ENCODE measurements around the gene MALAT1. TPM values are rescaled to one million over a fixed set of nuclear protein-coding genes. Genes with fewer than 3 reads are reported as not detected.
"Not testable (repeated sequence)": the region's sequence is repeated elsewhere in the genome, so short reads cannot be mapped to it uniquely, and the experiment has no call there.

Gene MALAT1
- total RNA-seq, 1 donor from 2014 or later, result 6,276 TPM

GRCh38 chr11:65522718-65523630 lies 24.1 kb downstream of the MALAT1 start:
- Mint-ChIP-seq H3K27ac (peak overlapping the region; percentile 1), H3K4me1 (ENCODE audit: unreplicated experiment) (peaks cover 25% of the 10 kb centered on the region), H3K4me3 (peak overlapping the region; percentile 77)
- not testable (repeated sequence) for H3K9me3 Mint-ChIP-seq; DNase-seq (ENCODE audit: extremely low spot score, unreplicated experiment); H3K36me3 Mint-ChIP-seq; H3K27me3 Mint-ChIP-seq

- peak overlapping the region; percentile 77 for H3K4me3 Mint-ChIP-seq
- H3K27ac Mint-ChIP-seq, H3K36me3 Mint-ChIP-seq: not testable (repeated sequence)
These were observed 24.8 kb downstream of the MALAT1 start for GRCh38 chr11:65523631-65523968.

GRCh38 chr11:65524014-65524740 lies 25.3 kb downstream of the MALAT1 start:
- peaks cover 29% of the 10 kb centered on the region for H3K4me1 Mint-ChIP-seq (ENCODE audit: unreplicated experiment)
- peak overlapping the region; percentile 68 for H3K27ac Mint-ChIP-seq
- H3K9me3 Mint-ChIP-seq, result no peaks in the 10 kb centered on the region
- H3K27me3 Mint-ChIP-seq, result no peaks in the 10 kb centered on the region
- TF ChIP-seq CTCF (conservative IDR thresholded peaks at IDR 0.05), result no peak
- no peak for DNase-seq (ENCODE audit: extremely low spot score, unreplicated experiment)
- peak overlapping the region; percentile 77 for H3K4me3 Mint-ChIP-seq
- H3K36me3 Mint-ChIP-seq, result no peaks in the 10 kb centered on the region

More at GRCh38 chr11:65523631-65523968, 24.8 kb downstream of the MALAT1 start:
- H3K27me3 Mint-ChIP-seq; DNase-seq (ENCODE audit: extremely low spot score, unreplicated experiment); H3K9me3 Mint-ChIP-seq: not testable (repeated sequence)
- peaks cover 25% of the 10 kb centered on the region for H3K4me1 Mint-ChIP-seq (ENCODE audit: unreplicated experiment)

DNA sequence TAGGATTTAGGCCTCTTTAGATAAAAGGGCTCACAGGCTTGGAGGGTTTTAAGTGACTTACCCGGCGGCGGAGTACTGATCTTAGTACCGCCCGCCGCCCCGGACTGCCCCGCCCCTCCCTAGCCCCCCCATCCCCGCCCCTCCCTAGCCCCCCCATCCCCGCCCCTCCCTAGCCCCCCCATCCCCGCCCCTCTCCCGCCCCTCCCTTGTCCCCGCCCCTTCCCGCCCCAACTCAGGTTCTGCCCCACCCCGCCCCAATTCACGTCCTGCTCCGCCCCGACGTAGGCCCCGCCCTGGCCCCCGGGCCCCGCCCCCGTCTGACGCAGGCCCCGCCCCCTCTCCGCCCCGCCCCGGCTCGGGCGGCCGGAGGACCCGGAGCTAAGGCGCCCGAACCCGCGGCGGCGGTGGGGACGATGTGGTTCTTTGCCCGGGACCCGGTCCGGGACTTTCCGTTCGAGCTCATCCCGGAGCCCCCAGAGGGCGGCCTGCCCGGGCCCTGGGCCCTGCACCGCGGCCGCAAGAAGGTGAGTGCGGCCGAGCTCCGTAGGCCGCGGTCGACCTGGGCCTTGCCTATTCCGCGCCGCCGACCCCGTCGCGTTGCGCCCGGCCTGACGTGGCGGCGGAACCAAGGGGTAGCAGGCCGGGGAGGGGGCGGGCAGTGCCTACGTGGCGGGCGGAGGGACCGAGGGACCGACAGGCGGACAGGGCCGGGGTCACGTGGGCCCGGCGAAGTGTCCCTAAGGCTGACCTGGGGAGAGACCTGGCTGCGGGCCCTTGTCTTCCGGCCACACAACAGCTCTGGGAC lies 26.1 kb downstream of the MALAT1 start, which contains the start of gene SCYL1:
SCYL1 (plus strand) TSS at position 343 of the 805 bp plus-strand sequence; CDS start at position 414, 71 bp downstream.
- peak within 1 kb of the TSS; percentile 68 for H3K27ac Mint-ChIP-seq
- H3K27me3 Mint-ChIP-seq, result no peaks in the 10 kb centered on the region
- peak within 1 kb of the TSS; percentile 89 for H3K4me3 Mint-ChIP-seq
- no peaks in the 10 kb centered on the region for H3K9me3 Mint-ChIP-seq
- peaks cover 3% of the 10 kb centered on the region for H3K36me3 Mint-ChIP-seq
- DNase-seq (ENCODE audit: extremely low spot score, unreplicated experiment), result peak; percentile 89
- H3K4me1 Mint-ChIP-seq (ENCODE audit: unreplicated experiment), result peaks cover 29% of the 10 kb centered on the region
- TF ChIP-seq CTCF (conservative IDR thresholded peaks at IDR 0.05), result no peak

- Mint-ChIP-seq H3K9me3 (no peaks in the 10 kb centered on the region), H3K4me1 (ENCODE audit: unreplicated experiment) (peaks cover 29% of the 10 kb centered on the region), H3K27me3 (no peaks in the 10 kb centered on the region), H3K27ac (peak overlapping the region; percentile 21), H3K36me3 (peaks cover 7% of the 10 kb centered on the region), H3K4me3 (peak overlapping the region; percentile 89)
- TF ChIP-seq CTCF (conservative IDR thresholded peaks at IDR 0.05), result no peak
- no peak for DNase-seq (ENCODE audit: extremely low spot score, unreplicated experiment)
These were observed 27.0 kb downstream of the MALAT1 start for GRCh38 chr11:65525546-65526480.

All from type B pancreatic cell (in vitro differentiated cells).